ENCODE measurements around the gene ELL.
A peak's percentile ranks its signal among the peaks of the same experiment; 100 is the strongest.

Gene ELL

GRCh38 chr19:18466354-18466753, 55.5 kb downstream of the ELL start:
- no peak for DNase-seq

- no peak for DNase-seq
These were observed 55.9 kb downstream of the ELL start for GRCh38 chr19:18465964-18466339.

GRCh38 chr19:18465214-18465963, 56.5 kb downstream of the ELL start:
- no peak for DNase-seq

GRCh38 chr19:18464646-18465045, 57.2 kb downstream of the ELL start:
- DNase-seq = no peak

GRCh38 chr19:18461471-18461870, 60.4 kb downstream of the ELL start:
- no peak for DNase-seq

GRCh38 chr19:18460900-18461299, 61.0 kb downstream of the ELL start:
- peak; percentile 47 for DNase-seq

GRCh38 chr19:18457483-18458331, 64.2 kb downstream of the ELL start:
- DNase-seq = no peak

GRCh38 chr19:18456974-18457373, 64.9 kb downstream of the ELL start:
- no peak for DNase-seq

GRCh38 chr19:18456279-18456678, 65.6 kb downstream of the ELL start:
- no peak for DNase-seq

- no peak for DNase-seq
These were observed 68.4 kb downstream of the ELL start for GRCh38 chr19:18453269-18454024.

- DNase-seq = no peak
These were observed 69.5 kb downstream of the ELL start for GRCh38 chr19:18452386-18452785.

GRCh38 chr19:18450931-18451836, 70.7 kb downstream of the ELL start:
- DNase-seq = peak; percentile 36

GRCh38 chr19:18450021-18450930, 71.6 kb downstream of the ELL start:
- no peak for DNase-seq

GRCh38 chr19:18449552-18449951, 72.3 kb downstream of the ELL start:
- no peak for DNase-seq

- DNase-seq = no peak
These were observed 75.0 kb downstream of the ELL start for GRCh38 chr19:18446811-18447359.

GRCh38 chr19:18446145-18446810, 75.6 kb downstream of the ELL start:
- DNase-seq = peak; percentile 47

- DNase-seq = no peak
These were observed 76.5 kb downstream of the ELL start for GRCh38 chr19:18445262-18445948.

GRCh38 chr19:18444513-18444912, 77.4 kb downstream of the ELL start:
- DNase-seq = no peak

- no peak for DNase-seq
These were observed 78.0 kb downstream of the ELL start for GRCh38 chr19:18443831-18444230.

GRCh38 chr19:18443406-18443805, 78.5 kb downstream of the ELL start:
- DNase-seq = no peak

Data from NCI-H226 (cell line).